Activated naive CD8-positive, alpha-beta T cell (primary cell): ENCODE data around the gene MDP1.
A peak's percentile ranks its signal among the peaks of the same experiment; 100 is the strongest.

Experiments
- H3K27ac Mint-ChIP-seq: one replicate; pipeline ENCODE4 v1.8.0; 2021; ENCODE audit warnings: mixed read lengths
- H3K27me3 Mint-ChIP-seq: one replicate; pipeline ENCODE4 v1.8.0; 2021; ENCODE audit warnings: mixed read lengths
- H3K36me3 Mint-ChIP-seq: one replicate; pipeline ENCODE4 v1.8.0; 2021; ENCODE audit warnings: mixed read lengths
- H3K4me1 Mint-ChIP-seq: one replicate; pipeline ENCODE4 v1.8.0; 2021; ENCODE audit warnings: low read depth, mixed read lengths
- H3K4me3 Mint-ChIP-seq: one replicate; pipeline ENCODE4 v1.8.0; 2021; ENCODE audit warnings: mild to moderate bottlenecking, mixed read lengths
- H3K9me3 Mint-ChIP-seq: one replicate; pipeline ENCODE4 v1.8.0; 2021; ENCODE audit warnings: low read depth, mixed read lengths

The MDP1 gene

DNA sequence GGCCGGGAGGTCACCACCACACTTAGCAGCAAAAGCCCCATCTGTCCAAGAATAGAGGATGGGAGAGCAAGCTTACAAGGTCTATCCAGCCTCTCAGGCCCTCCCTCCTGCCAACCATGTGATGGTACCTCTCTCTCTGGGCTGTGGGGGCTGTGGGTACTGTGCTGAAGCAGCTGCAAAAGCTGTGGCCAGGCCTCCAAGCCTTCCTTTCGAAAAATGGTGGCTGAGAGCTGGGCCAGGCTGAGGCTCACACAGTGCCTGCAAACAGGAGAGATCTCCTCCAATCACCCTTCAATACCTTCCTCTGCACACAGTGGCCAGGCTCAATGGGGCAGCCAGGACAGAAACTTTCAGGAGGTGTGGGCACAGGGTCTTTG lies 28.3 kb downstream of the MDP1 start:
- no peaks in the 10 kb centered on the region for H3K27me3 Mint-ChIP-seq
- H3K36me3 Mint-ChIP-seq, result peaks cover 10% of the 10 kb centered on the region
- peak overlapping the region; percentile 93 for H3K4me3 Mint-ChIP-seq
- no peaks in the 10 kb centered on the region for H3K9me3 Mint-ChIP-seq
- peaks cover 34% of the 10 kb centered on the region for H3K4me1 Mint-ChIP-seq
- H3K27ac Mint-ChIP-seq, result peak overlapping the region; percentile 90

GRCh38 chr14:24186831-24187538 lies 28.9 kb downstream of the MDP1 start:
- peaks cover 7% of the 10 kb centered on the region for H3K36me3 Mint-ChIP-seq
- H3K9me3 Mint-ChIP-seq, result no peaks in the 10 kb centered on the region
- H3K4me3 Mint-ChIP-seq, result peak overlapping the region; percentile 93
- H3K27me3 Mint-ChIP-seq, result no peaks in the 10 kb centered on the region
- peaks cover 29% of the 10 kb centered on the region for H3K4me1 Mint-ChIP-seq
- H3K27ac Mint-ChIP-seq, result no peak overlapping the region

GRCh38 chr14:24185741-24186140 lies 30.1 kb downstream of the MDP1 start:
- Mint-ChIP-seq H3K36me3 (peaks cover 7% of the 10 kb centered on the region), H3K27ac (no peak overlapping the region), H3K9me3 (no peaks in the 10 kb centered on the region), H3K27me3 (no peaks in the 10 kb centered on the region), H3K4me1 (peaks cover 23% of the 10 kb centered on the region), H3K4me3 (no peak overlapping the region)

GRCh38 chr14:24185026-24185425 lies 30.8 kb downstream of the MDP1 start:
- Mint-ChIP-seq H3K9me3 (no peaks in the 10 kb centered on the region), H3K27me3 (no peaks in the 10 kb centered on the region), H3K4me1 (peaks cover 21% of the 10 kb centered on the region), H3K36me3 (peaks cover 7% of the 10 kb centered on the region), H3K27ac (no peak overlapping the region), H3K4me3 (no peak overlapping the region)

GRCh38 chr14:24184104-24184970 lies 31.5 kb downstream of the MDP1 start:
- Mint-ChIP-seq H3K4me3 (no peak overlapping the region), H3K4me1 (peaks cover 18% of the 10 kb centered on the region), H3K27ac (no peak overlapping the region), H3K27me3 (no peaks in the 10 kb centered on the region), H3K36me3 (peaks cover 7% of the 10 kb centered on the region), H3K9me3 (no peaks in the 10 kb centered on the region)

- H3K9me3 Mint-ChIP-seq, result no peaks in the 10 kb centered on the region
- no peaks in the 10 kb centered on the region for H3K27me3 Mint-ChIP-seq
- H3K4me1 Mint-ChIP-seq, result peaks cover 12% of the 10 kb centered on the region
- no peak overlapping the region for H3K4me3 Mint-ChIP-seq
- H3K36me3 Mint-ChIP-seq, result peaks cover 5% of the 10 kb centered on the region
- H3K27ac Mint-ChIP-seq, result no peak overlapping the region
These were observed 32.8 kb downstream of the MDP1 start for GRCh38 chr14:24183014-24183481.

DNA sequence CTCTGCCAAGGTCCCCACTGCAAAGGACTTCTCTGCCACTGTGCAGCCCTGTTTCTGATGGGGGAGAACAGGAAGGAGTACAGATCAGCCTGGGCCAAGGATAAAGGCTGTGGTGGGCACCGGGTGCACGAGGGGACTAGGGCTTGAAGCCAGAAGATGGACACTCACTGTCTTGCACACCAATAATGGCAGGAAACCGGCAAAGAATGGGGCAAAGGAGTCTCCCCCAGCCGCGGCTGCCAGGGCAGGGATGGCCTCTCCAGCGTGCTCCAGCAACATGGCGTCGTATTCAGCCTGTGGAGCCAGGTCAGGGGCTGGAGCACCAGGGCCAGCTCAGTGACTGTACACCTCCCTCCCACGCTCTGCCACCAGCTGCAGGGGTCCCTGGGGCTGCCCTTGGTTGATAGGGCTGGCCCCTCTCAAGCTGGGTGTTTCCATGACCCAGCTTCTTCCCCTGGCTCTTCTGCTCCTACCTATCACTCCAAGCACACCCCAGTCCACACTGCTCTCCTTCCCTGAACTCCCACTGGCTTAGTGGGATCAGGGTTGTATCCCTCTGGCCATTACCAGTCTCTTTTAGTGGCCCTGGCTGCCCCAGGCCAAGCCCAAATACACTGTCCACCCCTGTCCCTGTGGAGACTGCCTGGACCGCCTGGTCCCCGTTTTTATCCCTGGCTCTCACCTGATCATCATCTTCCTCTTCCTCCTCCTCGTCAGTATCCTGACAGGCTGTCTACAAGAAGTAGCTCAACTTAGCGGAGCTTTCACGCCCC lies 33.6 kb downstream of the MDP1 start:
- Mint-ChIP-seq H3K36me3 (peaks cover 3% of the 10 kb centered on the region), H3K27me3 (no peaks in the 10 kb centered on the region), H3K9me3 (no peaks in the 10 kb centered on the region), H3K27ac (peak overlapping the region; percentile 64), H3K4me1 (peaks cover 7% of the 10 kb centered on the region), H3K4me3 (no peak overlapping the region)

- Mint-ChIP-seq H3K27ac (peak overlapping the region; percentile 64), H3K4me1 (peaks cover 3% of the 10 kb centered on the region), H3K9me3 (no peaks in the 10 kb centered on the region), H3K36me3 (no peaks in the 10 kb centered on the region), H3K27me3 (no peaks in the 10 kb centered on the region), H3K4me3 (no peak overlapping the region)
These were observed 34.3 kb downstream of the MDP1 start for GRCh38 chr14:24181371-24182077.

DNA sequence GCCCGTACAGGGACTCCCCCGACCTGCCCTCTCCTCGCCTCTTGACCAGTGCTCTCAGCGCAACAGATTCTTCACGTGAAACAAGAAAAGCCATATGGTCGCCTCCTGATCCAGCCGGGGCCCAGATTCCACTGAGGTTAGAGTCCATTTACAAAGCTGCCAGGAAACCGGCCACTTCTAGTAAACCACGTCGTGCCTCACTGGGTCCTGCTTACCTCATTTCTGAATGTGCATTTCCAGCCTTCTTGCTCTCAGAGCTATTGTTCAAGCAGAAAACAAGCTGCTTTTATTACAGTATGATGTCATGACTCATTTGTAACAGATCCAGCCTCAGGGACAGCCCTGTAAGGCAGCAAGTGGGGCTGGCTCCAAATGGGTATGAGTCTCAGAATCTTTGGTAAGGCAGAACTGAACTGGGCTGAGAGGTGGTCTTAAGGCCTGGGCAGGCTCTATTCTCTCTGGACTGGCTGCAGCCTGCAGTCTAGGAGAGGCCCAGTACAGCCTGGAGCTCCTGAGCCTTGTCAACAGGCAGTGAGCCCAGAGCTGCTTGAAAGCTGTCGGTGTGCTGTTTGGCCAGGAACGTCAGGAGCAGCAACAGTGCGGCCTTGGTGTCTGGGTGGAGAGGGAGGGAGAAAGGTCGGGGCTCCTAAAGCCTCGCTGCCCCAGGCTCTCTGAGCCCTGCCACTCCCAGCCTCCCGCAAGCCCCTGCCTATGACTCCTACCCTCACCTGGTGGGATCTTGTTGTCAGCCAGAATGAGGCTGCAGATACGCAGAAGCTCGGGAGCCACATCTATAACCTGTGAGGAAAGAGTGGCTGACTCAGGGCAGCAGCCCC lies 35.7 kb downstream of the MDP1 start:
- H3K27me3 Mint-ChIP-seq, result no peaks in the 10 kb centered on the region
- H3K36me3 Mint-ChIP-seq, result no peaks in the 10 kb centered on the region
- H3K9me3 Mint-ChIP-seq, result no peaks in the 10 kb centered on the region
- no peak overlapping the region for H3K27ac Mint-ChIP-seq
- peaks cover 3% of the 10 kb centered on the region for H3K4me1 Mint-ChIP-seq
- H3K4me3 Mint-ChIP-seq, result no peak overlapping the region

DNA sequence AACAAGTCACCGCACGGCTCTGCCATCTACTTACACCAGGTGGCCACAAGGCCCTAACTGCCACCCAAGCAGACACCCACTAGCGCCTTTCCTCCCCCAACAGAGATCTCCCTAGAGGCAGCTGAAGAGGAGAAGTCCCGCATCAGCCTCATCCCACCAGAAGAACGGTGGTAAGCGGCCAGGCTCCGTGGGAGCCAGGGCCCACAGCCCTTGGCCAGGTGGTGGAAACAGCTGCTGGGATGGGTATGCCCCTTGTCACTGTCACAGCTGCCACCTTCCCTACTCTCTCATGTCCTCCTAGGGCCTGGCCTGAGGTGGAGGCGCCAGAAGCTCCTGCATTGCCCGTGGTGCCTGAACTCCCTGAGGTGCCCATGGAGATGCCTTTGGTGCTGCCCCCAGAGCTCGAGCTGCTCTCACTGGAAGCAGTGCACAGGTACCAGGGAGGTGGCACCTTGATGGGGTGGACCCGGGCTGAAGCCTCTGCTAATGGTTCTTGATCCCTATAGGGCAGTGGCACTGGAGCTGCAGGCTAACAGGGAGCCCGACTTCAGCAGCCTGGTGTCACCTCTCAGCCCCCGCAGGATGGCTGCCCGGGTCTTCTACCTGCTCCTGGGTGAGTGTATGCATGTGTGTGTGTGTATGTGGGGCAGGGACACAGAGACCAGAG lies 36.4 kb downstream of the MDP1 start:
- Mint-ChIP-seq H3K9me3 (no peaks in the 10 kb centered on the region), H3K27ac (peak overlapping the region; percentile 43), H3K4me3 (no peak overlapping the region), H3K4me1 (peaks cover 6% of the 10 kb centered on the region), H3K36me3 (no peaks in the 10 kb centered on the region), H3K27me3 (no peaks in the 10 kb centered on the region)

GRCh38 chr14:24178399-24179178 lies 37.3 kb downstream of the MDP1 start:
- no peak overlapping the region for H3K27ac Mint-ChIP-seq

DNA sequence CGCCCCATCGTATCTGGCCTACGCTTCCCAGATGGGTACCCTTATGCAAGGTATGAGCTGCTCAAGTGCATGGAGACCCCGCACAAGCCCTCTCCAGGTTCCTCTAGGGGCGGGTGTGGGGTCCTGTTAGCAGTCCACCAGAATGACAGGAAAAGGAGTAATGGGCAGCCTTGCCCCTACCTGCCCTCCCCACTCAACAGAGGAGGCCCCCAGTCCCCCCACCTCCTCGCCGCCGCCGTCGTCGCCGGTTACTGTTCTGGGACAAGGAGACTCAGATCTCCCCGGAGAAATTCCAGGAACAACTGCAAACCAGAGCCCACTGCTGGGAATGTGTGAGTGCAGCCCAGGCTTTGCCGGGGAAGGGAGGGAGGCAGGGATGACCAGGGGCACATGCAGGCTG lies 38.0 kb downstream of the MDP1 start:
- Mint-ChIP-seq H3K27me3 (no peaks in the 10 kb centered on the region), H3K4me3 (no peak overlapping the region), H3K27ac (no peak overlapping the region), H3K36me3 (no peaks in the 10 kb centered on the region), H3K9me3 (no peaks in the 10 kb centered on the region), H3K4me1 (peaks cover 7% of the 10 kb centered on the region)

More at GRCh38 chr14:24178399-24179178, 37.3 kb downstream of the MDP1 start:
- Mint-ChIP-seq H3K27me3 (no peaks in the 10 kb centered on the region), H3K4me1 (peaks cover 6% of the 10 kb centered on the region), H3K36me3 (no peaks in the 10 kb centered on the region), H3K9me3 (no peaks in the 10 kb centered on the region), H3K4me3 (no peak overlapping the region)
